Lower leg skin (tissue), 3 donors: ENCODE results near the gene ATP5MC2.

ENCODE experiments used
- CTCF ChIP-seq, 3 donors: fragments of 450-650 bp; IDR thresholded peaks; one replicate each; pipeline ENCODE4 v1.5.1; 2016; ENCODE audit warnings: antibody characterized with exemption in 3 of 3, mild to moderate bottlenecking in 3 of 3, moderate library complexity in 2 of 3
- POLR2A ChIP-seq, 2 donors: fragments of 450-650 bp; IDR thresholded peaks; one replicate each; pipeline ENCODE4 v1.6.1; 2016 to 2017; ENCODE audit warnings: antibody characterized with exemption in 2 of 2, mild to moderate bottlenecking in 1 of 2, moderate library complexity in 1 of 2

- TF ChIP-seq CTCF (IDR thresholded peaks at IDR 0.05), result no peak
- no peak for TF ChIP-seq POLR2A (IDR thresholded peaks at IDR 0.05)
Measured at GRCh38 chr12:53643232-53643979, 32.5 kb downstream of the ATP5MC2 start.
